ENCODE measurements around the gene HSD17B4.

HSD17B4 gene

DNA sequence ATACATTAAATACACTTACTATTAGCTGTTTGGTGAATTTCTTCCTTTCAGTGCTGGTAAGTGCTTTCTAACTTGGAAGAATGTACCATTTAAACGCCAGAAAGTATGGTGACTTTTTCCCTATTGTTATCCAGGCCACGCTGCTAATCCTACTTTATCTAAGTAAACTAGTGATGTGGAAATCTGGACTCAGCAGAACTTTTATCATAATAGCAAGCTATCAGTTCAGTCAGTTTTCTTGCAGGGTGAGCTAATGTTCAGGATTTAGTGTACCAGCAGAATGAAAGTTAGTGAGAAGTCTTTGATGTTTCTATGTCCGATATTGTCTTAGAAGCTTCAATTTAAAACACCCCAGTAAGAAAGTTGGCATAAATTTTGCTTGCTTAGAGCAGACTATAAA lies 72.2 kb downstream of the HSD17B4 start:
- H3K27me3 ChIP-seq (ENCODE audit: control insufficient read depth, low read length): no peaks in the 10 kb centered on the region
- H3K4me1 ChIP-seq (ENCODE audit: control insufficient read depth, low read length): peaks cover 8% of the 10 kb centered on the region
- H3K27ac ChIP-seq (ENCODE audit: low read depth, low read length): no peak overlapping the region
- H3K9me2 ChIP-seq (replicated peaks; ENCODE audit: control insufficient read depth, low read length): no peaks in the 10 kb centered on the region
- no peak overlapping the region for H3K4me3 ChIP-seq (ENCODE audit: low read length)
- no peaks in the 10 kb centered on the region for H4K20me1 ChIP-seq (ENCODE audit: control insufficient read depth, insufficient read depth, low read depth, low read length)
- no peaks in the 10 kb centered on the region for H3K79me2 ChIP-seq (ENCODE audit: control insufficient read depth, low read length)
- no peaks in the 10 kb centered on the region for H3F3A ChIP-seq (ENCODE audit: control insufficient read depth, insufficient read depth)
- peaks cover 5% of the 10 kb centered on the region for H3K36me3 ChIP-seq (ENCODE audit: control insufficient read depth, low read length)
- no peak for TF ChIP-seq EZH2phosphoT487 (IDR thresholded peaks at IDR 0.05; ENCODE audit: borderline replicate concordance, low read length)
- TF ChIP-seq, protein P1, sequence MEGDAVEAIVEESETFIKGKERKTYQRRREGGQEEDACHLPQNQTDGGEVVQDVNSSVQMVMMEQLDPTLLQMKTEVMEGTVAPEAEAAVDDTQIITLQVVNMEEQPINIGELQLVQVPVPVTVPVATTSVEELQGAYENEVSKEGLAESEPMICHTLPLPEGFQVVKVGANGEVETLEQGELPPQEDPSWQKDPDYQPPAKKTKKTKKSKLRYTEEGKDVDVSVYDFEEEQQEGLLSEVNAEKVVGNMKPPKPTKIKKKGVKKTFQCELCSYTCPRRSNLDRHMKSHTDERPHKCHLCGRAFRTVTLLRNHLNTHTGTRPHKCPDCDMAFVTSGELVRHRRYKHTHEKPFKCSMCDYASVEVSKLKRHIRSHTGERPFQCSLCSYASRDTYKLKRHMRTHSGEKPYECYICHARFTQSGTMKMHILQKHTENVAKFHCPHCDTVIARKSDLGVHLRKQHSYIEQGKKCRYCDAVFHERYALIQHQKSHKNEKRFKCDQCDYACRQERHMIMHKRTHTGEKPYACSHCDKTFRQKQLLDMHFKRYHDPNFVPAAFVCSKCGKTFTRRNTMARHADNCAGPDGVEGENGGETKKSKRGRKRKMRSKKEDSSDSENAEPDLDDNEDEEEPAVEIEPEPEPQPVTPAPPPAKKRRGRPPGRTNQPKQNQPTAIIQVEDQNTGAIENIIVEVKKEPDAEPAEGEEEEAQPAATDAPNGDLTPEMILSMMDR (IDR thresholded peaks at IDR 0.05; ENCODE audit: low read depth, low read length, poor library complexity, severe bottlenecking): no peak
- no peak overlapping the region for H3K4me2 ChIP-seq (ENCODE audit: low read length)
- H3K9me3 ChIP-seq (ENCODE audit: control insufficient read depth, insufficient read depth, low read length): no peaks in the 10 kb centered on the region

DNA sequence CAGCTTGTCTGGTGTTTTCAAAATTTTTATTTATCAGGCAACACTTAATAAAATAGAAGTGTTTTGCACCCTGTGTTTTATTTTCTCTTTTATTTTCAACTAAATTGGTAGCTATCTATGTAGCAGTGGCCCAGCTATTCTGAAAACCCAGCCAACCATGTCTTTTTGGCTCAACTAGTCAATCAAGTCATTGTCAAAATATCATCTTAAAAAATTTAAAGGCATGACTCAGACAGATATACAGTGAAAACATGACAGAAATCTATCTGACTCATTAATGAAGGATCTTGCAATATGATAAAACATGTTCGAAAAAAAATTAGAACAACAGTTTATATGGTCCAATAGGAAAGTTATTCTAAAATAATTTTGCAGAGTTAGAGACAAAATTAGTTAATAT lies 75.1 kb downstream of the HSD17B4 start:
- Histone ChIP-seq H3F3A (ENCODE audit: control insufficient read depth, insufficient read depth) (no peaks in the 10 kb centered on the region), H3K9me3 (ENCODE audit: control insufficient read depth, insufficient read depth, low read length) (no peaks in the 10 kb centered on the region), H3K27ac (ENCODE audit: low read depth, low read length) (no peak overlapping the region), H3K9me2 (replicated peaks; ENCODE audit: control insufficient read depth, low read length) (no peaks in the 10 kb centered on the region), H3K4me2 (ENCODE audit: low read length) (no peak overlapping the region), H3K27me3 (ENCODE audit: control insufficient read depth, low read length) (no peaks in the 10 kb centered on the region), H4K20me1 (ENCODE audit: control insufficient read depth, insufficient read depth, low read depth, low read length) (no peaks in the 10 kb centered on the region), H3K4me1 (ENCODE audit: control insufficient read depth, low read length) (peaks cover 8% of the 10 kb centered on the region), H3K36me3 (ENCODE audit: control insufficient read depth, low read length) (peaks cover 5% of the 10 kb centered on the region), H3K79me2 (ENCODE audit: control insufficient read depth, low read length) (no peaks in the 10 kb centered on the region), H3K4me3 (ENCODE audit: low read length) (no peak overlapping the region)
- no peak for TF ChIP-seq EZH2phosphoT487 (IDR thresholded peaks at IDR 0.05; ENCODE audit: borderline replicate concordance, low read length)
- TF ChIP-seq, protein P1 (IDR thresholded peaks at IDR 0.05; ENCODE audit: low read depth, low read length, poor library complexity, severe bottlenecking): no peak

DNA sequence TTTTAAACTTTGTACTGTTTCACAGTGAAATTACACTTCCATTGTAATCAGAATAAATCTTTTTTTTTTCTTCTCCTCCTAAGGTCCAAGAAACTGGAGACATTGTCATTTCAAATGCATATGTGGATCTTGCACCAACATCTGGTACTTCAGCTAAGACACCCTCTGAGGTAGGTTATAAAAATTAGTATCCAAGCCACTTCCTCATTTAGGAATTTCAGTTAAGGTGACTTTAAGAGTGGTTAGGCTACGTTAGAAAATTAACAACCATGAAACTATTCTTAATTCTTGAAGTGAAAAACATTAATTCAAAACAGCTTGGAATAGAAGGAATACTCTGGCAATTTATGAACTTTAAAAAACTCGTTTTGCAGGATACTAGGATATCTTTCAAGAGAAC lies 77.5 kb downstream of the HSD17B4 start:
- Histone ChIP-seq H3K4me3 (ENCODE audit: low read length) (no peak overlapping the region), H3K27me3 (ENCODE audit: control insufficient read depth, low read length) (no peaks in the 10 kb centered on the region), H3K4me2 (ENCODE audit: low read length) (no peak overlapping the region), H3K4me1 (ENCODE audit: control insufficient read depth, low read length) (peaks cover 8% of the 10 kb centered on the region), H4K20me1 (ENCODE audit: control insufficient read depth, insufficient read depth, low read depth, low read length) (no peaks in the 10 kb centered on the region), H3K9me2 (replicated peaks; ENCODE audit: control insufficient read depth, low read length) (no peaks in the 10 kb centered on the region), H3K79me2 (ENCODE audit: control insufficient read depth, low read length) (no peaks in the 10 kb centered on the region), H3K9me3 (ENCODE audit: control insufficient read depth, insufficient read depth, low read length) (no peaks in the 10 kb centered on the region), H3F3A (ENCODE audit: control insufficient read depth, insufficient read depth) (no peaks in the 10 kb centered on the region), H3K36me3 (ENCODE audit: control insufficient read depth, low read length) (peaks cover 5% of the 10 kb centered on the region), H3K27ac (ENCODE audit: low read depth, low read length) (no peak overlapping the region)
- TF ChIP-seq EZH2phosphoT487 (IDR thresholded peaks at IDR 0.05; ENCODE audit: borderline replicate concordance, low read length): no peak
- TF ChIP-seq, protein P1 (IDR thresholded peaks at IDR 0.05; ENCODE audit: low read depth, low read length, poor library complexity, severe bottlenecking): no peak

DNA sequence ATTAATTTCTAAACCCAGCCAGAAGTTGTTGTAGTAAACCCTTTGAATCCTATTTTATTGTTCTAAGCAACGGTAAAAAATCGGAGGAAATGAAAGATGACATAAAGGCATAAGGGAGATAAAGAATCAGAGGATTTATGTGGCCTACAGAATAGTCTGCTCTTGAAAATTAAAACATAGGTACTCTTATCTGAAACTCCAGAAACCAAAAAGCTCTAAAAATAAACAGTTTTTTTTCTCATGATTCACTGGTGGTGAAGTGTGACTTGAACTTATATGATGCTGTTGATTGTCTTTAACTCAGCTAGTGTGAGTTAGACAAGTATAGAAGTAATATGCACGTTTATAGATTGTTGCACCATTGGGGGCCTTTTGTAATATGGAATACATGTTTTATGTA lies 80.3 kb downstream of the HSD17B4 start:
- Histone ChIP-seq H3K4me2 (ENCODE audit: low read length) (no peak overlapping the region), H3K4me3 (ENCODE audit: low read length) (no peak overlapping the region), H3K4me1 (ENCODE audit: control insufficient read depth, low read length) (no peaks in the 10 kb centered on the region), H3K79me2 (ENCODE audit: control insufficient read depth, low read length) (no peaks in the 10 kb centered on the region), H3K36me3 (ENCODE audit: control insufficient read depth, low read length) (peaks cover 1% of the 10 kb centered on the region; the same call in 1 of the 2 replicates), H3K9me2 (replicated peaks; ENCODE audit: control insufficient read depth, low read length) (no peaks in the 10 kb centered on the region), H4K20me1 (ENCODE audit: control insufficient read depth, insufficient read depth, low read depth, low read length) (no peaks in the 10 kb centered on the region), H3K9me3 (ENCODE audit: control insufficient read depth, insufficient read depth, low read length) (no peaks in the 10 kb centered on the region), H3K27ac (ENCODE audit: low read depth, low read length) (no peak overlapping the region), H3F3A (ENCODE audit: control insufficient read depth, insufficient read depth) (no peaks in the 10 kb centered on the region), H3K27me3 (ENCODE audit: control insufficient read depth, low read length) (no peaks in the 10 kb centered on the region)
- TF ChIP-seq, protein P1 (IDR thresholded peaks at IDR 0.05; ENCODE audit: low read depth, low read length, poor library complexity, severe bottlenecking): no peak
- TF ChIP-seq EZH2phosphoT487 (IDR thresholded peaks at IDR 0.05; ENCODE audit: borderline replicate concordance, low read length): no peak
